GM19452 (cell line): Measurements from ENCODE around the gene CARD8.

Experiments used
- ATAC-seq: cut with Tn5 transposase; IDR thresholded peaks from one replicate; pipeline ENCODE4 v1.9.1; 2021; ENCODE audit not compliant: unreplicated experiment

Gene CARD8

DNA sequence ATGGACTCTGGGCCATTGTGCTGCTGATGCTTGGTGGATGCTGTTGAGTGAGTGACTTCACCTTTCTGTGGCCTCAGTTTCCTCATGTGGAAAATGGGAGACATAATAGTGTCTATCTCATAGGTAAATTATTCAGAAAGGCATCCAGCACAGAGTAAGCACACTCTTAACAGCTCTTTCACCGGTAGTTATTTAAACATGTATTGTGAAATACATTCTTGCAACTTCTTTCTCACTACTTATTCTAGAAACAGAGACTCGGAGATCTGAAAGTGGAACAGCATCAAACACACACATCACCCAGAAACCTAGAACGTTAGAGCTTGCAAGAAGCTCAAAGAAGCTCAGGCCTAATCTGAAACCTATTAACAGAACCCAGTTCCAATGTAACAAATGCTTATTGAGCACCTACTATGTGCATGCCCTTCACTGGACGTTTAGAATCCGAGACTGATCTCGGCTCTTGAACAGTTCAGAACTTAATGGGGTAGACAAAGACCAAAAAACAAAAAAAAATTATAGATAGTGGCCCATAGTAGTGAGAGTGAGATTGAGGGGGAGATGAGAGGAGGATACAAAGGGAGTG is 81.2 kb downstream of the CARD8 start:
- ATAC-seq = no peak

DNA sequence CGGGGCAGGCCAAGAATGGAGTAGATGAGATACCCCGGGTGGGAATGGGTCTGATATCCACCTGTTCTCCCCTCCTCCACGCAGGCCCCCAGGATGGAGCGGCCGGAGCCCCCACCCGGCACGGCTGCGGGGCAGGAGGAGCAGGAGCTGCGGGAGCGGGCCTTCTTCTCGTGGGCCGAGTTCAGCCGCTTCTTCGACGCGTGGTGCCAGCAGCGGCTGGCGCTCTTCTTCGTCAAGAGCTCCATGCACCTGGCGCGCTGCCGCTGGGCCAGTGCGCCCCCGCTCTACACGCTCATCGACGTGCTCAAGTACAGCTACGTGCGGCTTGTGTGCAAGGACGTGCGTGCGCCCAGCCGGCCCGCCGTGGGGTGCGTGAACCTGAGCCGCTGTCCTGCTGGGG is 84.0 kb downstream of the CARD8 start:
- no peak for ATAC-seq

- ATAC-seq = no peak
Measured at GRCh38 chr19:48170817-48171347, 84.8 kb downstream of the CARD8 start.

- ATAC-seq = peak; percentile 87
Measured at GRCh38 chr19:48169939-48170803, 85.5 kb downstream of the CARD8 start, which contains the start of the genes LIG1 and ZSWIM9. TSS of gene LIG1 (minus strand) at chr19:48170344. CDS start at chr19:48165566, 4,778 bp downstream. TSS of gene ZSWIM9 (plus strand) at chr19:48170680. CDS start at chr19:48171803, 1,123 bp downstream.

DNA sequence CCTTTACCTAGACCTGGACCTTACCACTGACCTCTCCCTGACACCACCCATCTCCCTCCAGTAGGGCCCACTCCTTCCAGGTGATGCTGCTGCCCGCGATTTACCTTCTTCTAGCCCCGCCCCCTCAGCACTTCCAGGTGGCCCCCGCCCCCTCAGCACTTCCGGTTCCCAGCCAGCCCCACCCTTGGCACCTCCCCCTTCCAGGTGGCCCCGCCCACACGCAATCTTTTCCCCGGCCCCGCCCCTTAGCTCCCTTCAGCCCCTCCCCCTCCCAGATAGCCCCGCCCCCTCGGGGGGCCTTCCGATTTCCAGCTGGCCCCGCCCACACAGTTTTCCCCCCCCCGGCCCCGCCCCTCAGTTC is 86.2 kb downstream of the CARD8 start:
- ATAC-seq = peak; percentile 2

DNA sequence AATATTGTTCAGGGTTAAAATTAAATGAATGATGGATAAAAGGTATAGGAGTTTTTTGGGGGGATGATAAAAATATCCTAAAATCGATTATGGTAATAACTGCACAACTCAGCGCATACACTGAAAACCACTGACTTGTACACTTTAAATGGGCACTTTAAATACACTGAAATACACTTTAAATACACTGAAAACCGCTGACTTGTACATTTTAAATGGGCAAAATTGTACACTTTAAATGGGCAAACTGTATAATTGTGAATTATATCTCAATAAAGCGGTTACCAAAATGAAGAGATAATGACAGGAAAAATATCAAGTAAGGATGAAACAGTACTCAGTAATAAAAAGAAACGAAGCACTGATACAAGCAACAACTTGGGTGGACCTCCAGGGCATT is 87.0 kb downstream of the CARD8 start:
- no peak for ATAC-seq

GRCh38 chr19:48158210-48158790 is 97.4 kb downstream of the CARD8 start:
- ATAC-seq = no peak
